Sigmoid colon (tissue), 7 donors: Measurements from ENCODE around the gene NHS. TPM values are rescaled to one million over a fixed set of nuclear protein-coding genes. Genes with fewer than 3 reads are reported as not detected.

Experiments
- DNase-seq: peaks from one replicate; pipeline ENCODE4 v3.0.0-alpha.2; 2019
- H3K27ac ChIP-seq, 4 donors: fragments of 200-600 bp; sonication (generic); one replicate each; pipeline ENCODE4 v1.5.1; 2016 to 2019; ENCODE audit warnings: mild to moderate bottlenecking in 1 of 4
- H3K27me3 ChIP-seq, 3 donors: fragments of 200-600 bp; sonication (generic); one replicate each; pipeline ENCODE4 v1.5.1; 2019; ENCODE audit warnings: mild to moderate bottlenecking in 1 of 3
- H3K36me3 ChIP-seq, 4 donors: fragments of 200-600 bp; sonication (generic); one replicate each; pipeline ENCODE4 v1.5.1; 2016 to 2019
- H3K4me1 ChIP-seq, 4 donors: fragments of 200-600 bp; sonication (generic); one replicate each; pipeline ENCODE4 v1.5.1; 2017 to 2019
- H3K4me3 ChIP-seq, 4 donors: fragments of 200-600 bp; sonication (generic); one replicate each; pipeline ENCODE4 v1.5.1; 2017 to 2019; ENCODE audit warnings: mild to moderate bottlenecking in 2 of 4, moderate library complexity in 1 of 4
- H3K9me3 ChIP-seq, 4 donors: fragments of 200-600 bp in 3 of 4; sonication (generic) in 3 of 4; one replicate each; pipeline versions ENCODE4 v1.5.1 to v1.6.1; 2013 to 2019
- CTCF ChIP-seq, 4 experiments: fragments of 450-650 bp in 3 of 4; fragments of 200-600 bp in 1 of 4; IDR thresholded peaks; one replicate each; pipeline ENCODE4 v1.5.1; 2016 to 2019; ENCODE audit warnings: antibody characterized with exemption in 4 of 4, mild to moderate bottlenecking in 3 of 4, moderate library complexity in 2 of 4
- EP300 ChIP-seq, 4 donors: sonication (generic); formaldehyde crosslinking; IDR thresholded peaks; one replicate each; pipeline ENCODE4 v1.6.1; 2017; ENCODE audit warnings: antibody characterized with exemption in 4 of 4
- POLR2A ChIP-seq, 2 donors: fragments of 450-650 bp; IDR thresholded peaks; one replicate each; pipeline ENCODE4 v1.6.1; 2016; ENCODE audit warnings: antibody characterized with exemption in 2 of 2, mild to moderate bottlenecking in 2 of 2, moderate library complexity in 2 of 2
- POLR2AphosphoS5 ChIP-seq, 4 donors: sonication (generic); formaldehyde crosslinking; IDR thresholded peaks; one replicate each; pipeline ENCODE4 v1.6.1; 2017; ENCODE audit warnings: antibody characterized with exemption in 4 of 4
- WGBS, 2 donors: extraction: QIAGEN DNeasy Blood & Tissue Kit; methylation state at CpG; one replicate each; pipeline ENCODE4 v1.1.7; 2013; 5-methylcytosine and 5-hydroxymethylcytosine counted together
- intact Hi-C: fragments of 100-400 bp; cut with DNase I; formaldehyde crosslinking; loops from one replicate; pipeline ENCODE4 v1.15.1; 2023
- polyA plus RNA-seq, 3 donors: library from polyadenylated mRNA; stranded (reverse); fragments of 200-250 nt; gene quantifications; one replicate each; pipeline ENCODE4 v1.2.3, GENCODE V29; 2013
- total RNA-seq, 4 donors: library from RNA; depleted of rRNA; stranded (reverse); fragments of >200 nt; gene quantifications; one replicate each; pipeline ENCODE4 v1.1.0, GENCODE V29; 2016
- donor health status: healthy with polysubstance abuse.
- donor health status: Bipolar disorder and iron deficiency.
- donor health status: healthy.

Gene NHS
- total and polyA plus RNA-seq, 7 donors, result under 0.01 to 22.7 (median 9.3) TPM

GRCh38 chrX:17425136-17425535 is 50.1 kb downstream of the NHS start:
- Histone ChIP-seq H3K27ac (peak overlapping the region in 1 of 4 donors; percentile 10), H3K4me1 (no peaks in the 10 kb centered on the region), H3K9me3 (no peaks in the 10 kb centered on the region), H3K4me3 (no peak overlapping the region), H3K36me3 (no peaks in the 10 kb centered on the region), H3K27me3 (no peaks in the 10 kb centered on the region)
- intact Hi-C loops, result no loop called here
- 75 to 84% methylated on average over 6 of the region's 6 CpGs for WGBS, 2 donors
- TF ChIP-seq CTCF (IDR thresholded peaks at IDR 0.05) (no peak), EP300 (IDR thresholded peaks at IDR 0.05) (no peak), POLR2AphosphoS5 (IDR thresholded peaks at IDR 0.05) (peak in 2 of 4 donors; percentile 39 to 60)
- DNase-seq, result no peak

GRCh38 chrX:17425551-17425950 is 50.6 kb downstream of the NHS start:
- intact Hi-C loops, result no loop called here
- H3K36me3 ChIP-seq, result no peaks in the 10 kb centered on the region
- H3K9me3 ChIP-seq, result no peaks in the 10 kb centered on the region
- WGBS, 2 donors, result 68% methylated on average over 1 of the region's 1 CpG
- TF ChIP-seq POLR2AphosphoS5 (IDR thresholded peaks at IDR 0.05) (no peak), EP300 (IDR thresholded peaks at IDR 0.05) (no peak), POLR2A (IDR thresholded peaks at IDR 0.05) (no peak), CTCF (IDR thresholded peaks at IDR 0.05) (no peak)
- no peaks in the 10 kb centered on the region for H3K4me1 ChIP-seq
- no peak overlapping the region for H3K27ac ChIP-seq
- no peak for DNase-seq
- no peak overlapping the region for H3K4me3 ChIP-seq
- no peaks in the 10 kb centered on the region for H3K27me3 ChIP-seq

DNA sequence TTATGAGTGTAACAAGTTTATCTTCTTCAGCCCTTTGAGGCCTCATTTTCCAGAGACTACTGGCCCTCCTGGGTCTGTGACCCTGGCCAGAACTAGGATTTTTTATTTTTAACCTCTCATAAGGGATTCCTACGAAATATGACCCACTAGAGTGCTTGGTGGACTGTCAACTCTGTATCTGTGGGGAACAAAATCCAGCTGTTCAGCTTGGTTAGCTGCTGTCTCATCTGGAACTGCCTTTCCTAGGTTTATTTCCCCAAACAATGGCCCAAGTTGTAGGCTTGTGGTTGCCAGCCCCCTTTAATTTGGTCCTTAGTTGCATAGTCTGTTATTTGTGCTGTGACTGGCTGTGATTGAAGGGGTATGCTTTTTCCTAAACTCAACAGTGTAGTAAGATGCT is 56.2 kb downstream of the NHS start:
- no peak for DNase-seq
- Histone ChIP-seq H3K9me3 (no peaks in the 10 kb centered on the region), H3K27me3 (no peaks in the 10 kb centered on the region), H3K36me3 (no peaks in the 10 kb centered on the region), H3K4me1 (no peaks in the 10 kb centered on the region), H3K4me3 (no peak overlapping the region), H3K27ac (no peak overlapping the region)
- 58 to 72% methylated on average over 1 of the region's 1 CpG for WGBS, 2 donors
- TF ChIP-seq POLR2AphosphoS5 (IDR thresholded peaks at IDR 0.05) (no peak), CTCF (IDR thresholded peaks at IDR 0.05) (no peak), POLR2A (IDR thresholded peaks at IDR 0.05) (no peak), EP300 (IDR thresholded peaks at IDR 0.05) (no peak)
- intact Hi-C loops, result no loop called here

DNA sequence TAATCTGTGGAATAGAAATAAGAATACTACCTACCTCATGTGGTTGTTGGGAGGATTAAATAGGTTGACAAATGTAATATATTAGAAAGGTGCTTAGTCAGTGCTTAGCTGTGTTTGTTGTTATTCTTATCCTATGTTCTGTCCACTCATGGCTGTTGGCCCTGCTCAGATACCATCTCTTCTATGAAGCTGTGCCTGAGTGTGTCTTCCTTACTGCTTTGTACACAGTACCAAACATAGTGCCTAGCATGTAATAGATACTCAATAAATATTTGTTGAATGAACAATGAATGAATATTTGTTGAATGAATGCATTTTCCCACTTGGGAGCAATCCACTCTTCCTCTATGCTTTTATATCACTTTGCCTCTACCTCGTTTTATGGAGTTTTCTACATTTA is 57.2 kb downstream of the NHS start:
- Histone ChIP-seq H3K9me3 (no peaks in the 10 kb centered on the region), H3K27ac (no peak overlapping the region), H3K36me3 (no peaks in the 10 kb centered on the region), H3K4me3 (no peak overlapping the region), H3K4me1 (no peaks in the 10 kb centered on the region), H3K27me3 (no peaks in the 10 kb centered on the region)
- 68 to 69% methylated on average over 1 of the region's 1 CpG for WGBS, 2 donors
- intact Hi-C loops, result no loop called here
- DNase-seq, result no peak
- TF ChIP-seq POLR2AphosphoS5 (IDR thresholded peaks at IDR 0.05), result no peak
- TF ChIP-seq CTCF (IDR thresholded peaks at IDR 0.05), result no peak
- TF ChIP-seq EP300 (IDR thresholded peaks at IDR 0.05), result no peak
- no peak for TF ChIP-seq POLR2A (IDR thresholded peaks at IDR 0.05)

GRCh38 chrX:17433965-17434364 is 59.0 kb downstream of the NHS start:
- H3K4me1 ChIP-seq, result no peaks in the 10 kb centered on the region
- no peaks in the 10 kb centered on the region for H3K27me3 ChIP-seq
- intact Hi-C loops, result no loop called here
- no peak overlapping the region for H3K27ac ChIP-seq
- 91 to 93% methylated on average over 3 of the region's 3 CpGs for WGBS, 2 donors
- H3K4me3 ChIP-seq, result no peak overlapping the region
- TF ChIP-seq EP300 (IDR thresholded peaks at IDR 0.05), result no peak
- TF ChIP-seq CTCF (IDR thresholded peaks at IDR 0.05), result no peak
- DNase-seq, result no peak
- H3K36me3 ChIP-seq, result no peaks in the 10 kb centered on the region
- no peaks in the 10 kb centered on the region for H3K9me3 ChIP-seq
